ENCODE measurements around the gene SF3B5.

SF3B5 gene

DNA sequence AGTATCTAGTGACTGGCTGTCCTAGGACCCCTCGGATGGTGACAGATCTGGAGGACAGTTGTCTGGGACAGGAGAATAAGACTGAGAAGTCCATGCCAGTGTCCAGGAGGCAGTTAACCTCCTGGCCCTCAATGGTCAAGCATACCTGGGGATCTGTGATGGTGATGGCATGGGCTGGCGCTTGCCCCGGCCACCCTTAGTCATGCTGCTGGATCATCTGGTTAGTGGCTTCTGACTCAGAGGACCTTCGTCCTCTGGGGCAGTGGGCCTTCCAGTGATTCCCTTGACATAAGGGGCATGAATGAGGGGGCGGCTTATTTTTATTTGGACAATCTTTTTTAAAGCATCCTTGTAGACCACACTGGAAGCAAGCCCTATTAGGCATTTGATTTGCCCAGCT lies 24.0 kb upstream of the SF3B5 start:
- Histone ChIP-seq H2AK5ac (ENCODE audit: low read length) (no peak overlapping the region), H3K79me1 (ENCODE audit: low read length) (no peaks in the 10 kb centered on the region), H3K79me2 (ENCODE audit: control insufficient read depth, insufficient read depth, low read length) (no peaks in the 10 kb centered on the region), H3K27ac (ENCODE audit: low read depth, low read length) (no peak overlapping the region), H3K56ac (ENCODE audit: low read length) (no peak overlapping the region), H3K23ac (ENCODE audit: low read length) (no peak overlapping the region), H2BK120ac (ENCODE audit: low read depth, low read length) (no peak overlapping the region), H2BK5ac (ENCODE audit: low read length) (no peak overlapping the region), H3K4me1 (ENCODE audit: control insufficient read depth, low read depth, low read length) (no peaks in the 10 kb centered on the region), H4K5ac (ENCODE audit: low read length) (no peak overlapping the region), H3K4me2 (ENCODE audit: low read length) (no peak overlapping the region), H4K8ac (ENCODE audit: low read depth, low read length) (no peak overlapping the region), H2BK15ac (replicated peaks; ENCODE audit: low read depth) (no peak overlapping the region), H3K4ac (ENCODE audit: low read depth, low read length) (no peak overlapping the region), H3K36me3 (ENCODE audit: control insufficient read depth, insufficient read depth, low read length) (no peaks in the 10 kb centered on the region), H3K4me3 (ENCODE audit: low read length) (no peak overlapping the region), H3K9ac (ENCODE audit: low read length) (no peak overlapping the region), H3K27me3 (ENCODE audit: insufficient read depth, low read length, poor library complexity) (no peaks in the 10 kb centered on the region), H3K18ac (ENCODE audit: low read length) (no peak overlapping the region)
- WGBS (ENCODE audit: extremely low coverage, insufficient coverage, low lambda C conversion rate) = no CpG with 5 or more reads among the region's 5 CpGs
- no peak for DNase-seq

DNA sequence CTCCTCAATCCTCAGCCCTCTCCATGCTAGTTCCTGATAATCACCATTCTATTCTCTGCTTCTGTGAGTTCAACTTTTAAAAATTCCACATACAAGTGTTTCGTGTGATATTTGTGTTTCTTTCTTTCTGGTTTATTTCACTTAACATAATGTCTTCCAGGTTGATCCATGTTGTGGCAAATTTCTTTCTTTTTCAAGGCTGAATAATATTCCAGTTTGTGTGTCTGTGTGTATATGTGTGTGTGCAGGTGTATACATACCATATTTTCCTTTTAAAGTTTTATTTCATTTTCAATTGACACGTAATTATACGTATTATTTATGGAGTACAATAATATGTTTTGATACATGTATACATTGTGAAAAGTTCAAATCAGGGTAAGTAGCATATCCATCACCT lies 19.8 kb upstream of the SF3B5 start:
- H2BK15ac ChIP-seq (replicated peaks; ENCODE audit: low read depth) = no peak overlapping the region
- no peak overlapping the region for H2BK5ac ChIP-seq (ENCODE audit: low read length)
- no CpG with 5 or more reads among the region's 3 CpGs for WGBS (ENCODE audit: extremely low coverage, insufficient coverage, low lambda C conversion rate)
- no peak overlapping the region for H3K4me3 ChIP-seq (ENCODE audit: low read length)
- no peak overlapping the region for H3K23ac ChIP-seq (ENCODE audit: low read length)
- H3K4ac ChIP-seq (ENCODE audit: low read depth, low read length) = no peak overlapping the region
- no peak overlapping the region for H3K56ac ChIP-seq (ENCODE audit: low read length)
- DNase-seq = no peak
- no peak overlapping the region for H4K8ac ChIP-seq (ENCODE audit: low read depth, low read length)
- H4K5ac ChIP-seq (ENCODE audit: low read length) = no peak overlapping the region
- H3K27ac ChIP-seq (ENCODE audit: low read depth, low read length) = no peak overlapping the region
- H3K9ac ChIP-seq (ENCODE audit: low read length) = no peak overlapping the region
- no peaks in the 10 kb centered on the region for H3K4me1 ChIP-seq (ENCODE audit: control insufficient read depth, low read depth, low read length)
- no peak overlapping the region for H2BK120ac ChIP-seq (ENCODE audit: low read depth, low read length)
- H3K36me3 ChIP-seq (ENCODE audit: control insufficient read depth, insufficient read depth, low read length) = no peaks in the 10 kb centered on the region
- no peak overlapping the region for H3K4me2 ChIP-seq (ENCODE audit: low read length)
- no peaks in the 10 kb centered on the region for H3K79me1 ChIP-seq (ENCODE audit: low read length)
- H3K27me3 ChIP-seq (ENCODE audit: insufficient read depth, low read length, poor library complexity) = no peaks in the 10 kb centered on the region
- no peaks in the 10 kb centered on the region for H3K79me2 ChIP-seq (ENCODE audit: control insufficient read depth, insufficient read depth, low read length)
- no peak overlapping the region for H3K18ac ChIP-seq (ENCODE audit: low read length)
- H2AK5ac ChIP-seq (ENCODE audit: low read length) = no peak overlapping the region

DNA sequence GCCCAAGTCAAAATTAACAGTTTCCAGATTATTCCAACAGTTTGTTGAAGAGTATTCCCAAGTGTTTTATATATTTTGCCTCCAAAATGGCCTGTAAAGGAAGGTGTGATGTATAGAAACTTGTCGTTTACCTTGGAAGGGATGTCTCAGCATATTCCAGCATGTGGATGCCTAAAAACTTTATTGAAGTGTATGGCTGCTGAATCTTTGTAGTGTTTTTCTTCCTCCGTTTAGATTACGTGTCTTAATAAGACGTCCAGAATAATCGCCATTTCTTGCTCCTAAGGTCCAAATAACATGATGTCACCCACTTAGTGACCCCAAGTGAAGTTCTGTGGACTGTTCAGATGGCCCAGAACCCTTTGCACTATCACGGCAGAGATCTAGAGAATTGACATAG lies 18.0 kb upstream of the SF3B5 start:
- H3K4ac ChIP-seq (ENCODE audit: low read depth, low read length) = no peak overlapping the region
- no CpG with 5 or more reads among the region's 6 CpGs for WGBS (ENCODE audit: extremely low coverage, insufficient coverage, low lambda C conversion rate)

DNA sequence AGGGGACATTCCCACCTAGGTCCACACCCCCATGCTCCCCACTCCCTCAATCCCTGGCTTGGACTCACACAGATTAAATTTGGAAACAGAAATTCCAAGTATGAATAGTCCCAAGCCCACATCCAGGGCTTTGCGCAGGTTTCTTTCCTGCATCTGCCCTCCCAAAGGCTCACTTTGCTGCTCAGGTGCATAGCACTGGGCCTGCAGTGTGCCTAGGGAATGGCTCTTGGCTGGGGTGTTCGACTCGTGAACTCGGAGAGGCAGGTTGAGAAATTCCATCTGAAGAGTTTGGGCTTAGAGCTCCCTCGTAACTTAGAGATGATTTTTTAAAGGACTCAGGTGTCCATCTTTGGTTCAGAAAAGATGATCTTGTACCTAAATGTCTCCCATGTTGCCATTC lies 14.8 kb upstream of the SF3B5 start:
- no peak overlapping the region for H3K4me3 ChIP-seq (ENCODE audit: low read length)
- H3K36me3 ChIP-seq (ENCODE audit: control insufficient read depth, insufficient read depth, low read length) = no peaks in the 10 kb centered on the region
- H4K5ac ChIP-seq (ENCODE audit: low read length) = no peak overlapping the region
- DNase-seq = no peak
- H4K8ac ChIP-seq (ENCODE audit: low read depth, low read length) = no peak overlapping the region
- H3K56ac ChIP-seq (ENCODE audit: low read length) = no peak overlapping the region
- H3K4ac ChIP-seq (ENCODE audit: low read depth, low read length) = no peak overlapping the region
- H3K27ac ChIP-seq (ENCODE audit: low read depth, low read length) = no peak overlapping the region
- H2BK15ac ChIP-seq (replicated peaks; ENCODE audit: low read depth) = no peak overlapping the region
- no peak overlapping the region for H3K4me2 ChIP-seq (ENCODE audit: low read length)
- no CpG with 5 or more reads among the region's 5 CpGs for whole genome bisulfite sequencing (ENCODE audit: extremely low coverage, insufficient coverage, low lambda C conversion rate)
- no peaks in the 10 kb centered on the region for H3K79me2 ChIP-seq (ENCODE audit: control insufficient read depth, insufficient read depth, low read length)
- no peak overlapping the region for H2BK5ac ChIP-seq (ENCODE audit: low read length)
- H3K18ac ChIP-seq (ENCODE audit: low read length) = no peak overlapping the region
- H3K4me1 ChIP-seq (ENCODE audit: control insufficient read depth, low read depth, low read length) = no peaks in the 10 kb centered on the region
- H3K9ac ChIP-seq (ENCODE audit: low read length) = no peak overlapping the region
- no peak overlapping the region for H2BK120ac ChIP-seq (ENCODE audit: low read depth, low read length)
- H3K79me1 ChIP-seq (ENCODE audit: low read length) = no peaks in the 10 kb centered on the region
- no peak overlapping the region for H3K23ac ChIP-seq (ENCODE audit: low read length)
- no peak overlapping the region for H2AK5ac ChIP-seq (ENCODE audit: low read length)
- H3K27me3 ChIP-seq (ENCODE audit: insufficient read depth, low read length, poor library complexity) = no peaks in the 10 kb centered on the region

More for the DNA sequence above, 18.0 kb upstream of the SF3B5 start:
- no peaks in the 10 kb centered on the region for H3K4me1 ChIP-seq (ENCODE audit: control insufficient read depth, low read depth, low read length)
- H3K4me3 ChIP-seq (ENCODE audit: low read length) = no peak overlapping the region
- H3K56ac ChIP-seq (ENCODE audit: low read length) = no peak overlapping the region
- no peak overlapping the region for H4K8ac ChIP-seq (ENCODE audit: low read depth, low read length)
- H3K36me3 ChIP-seq (ENCODE audit: control insufficient read depth, insufficient read depth, low read length) = no peaks in the 10 kb centered on the region
- H4K5ac ChIP-seq (ENCODE audit: low read length) = no peak overlapping the region
- H3K79me1 ChIP-seq (ENCODE audit: low read length) = no peaks in the 10 kb centered on the region
- no peak overlapping the region for H2BK5ac ChIP-seq (ENCODE audit: low read length)
- H3K9ac ChIP-seq (ENCODE audit: low read length) = no peak overlapping the region
- no peak overlapping the region for H3K18ac ChIP-seq (ENCODE audit: low read length)
- no peak overlapping the region for H2BK15ac ChIP-seq (replicated peaks; ENCODE audit: low read depth)
- H3K4me2 ChIP-seq (ENCODE audit: low read length) = no peak overlapping the region
- no peak for DNase-seq
- no peak overlapping the region for H3K23ac ChIP-seq (ENCODE audit: low read length)
- no peak overlapping the region for H2BK120ac ChIP-seq (ENCODE audit: low read depth, low read length)
- H3K27ac ChIP-seq (ENCODE audit: low read depth, low read length) = no peak overlapping the region
- H2AK5ac ChIP-seq (ENCODE audit: low read length) = no peak overlapping the region
- no peaks in the 10 kb centered on the region for H3K27me3 ChIP-seq (ENCODE audit: insufficient read depth, low read length, poor library complexity)
- no peaks in the 10 kb centered on the region for H3K79me2 ChIP-seq (ENCODE audit: control insufficient read depth, insufficient read depth, low read length)

DNA sequence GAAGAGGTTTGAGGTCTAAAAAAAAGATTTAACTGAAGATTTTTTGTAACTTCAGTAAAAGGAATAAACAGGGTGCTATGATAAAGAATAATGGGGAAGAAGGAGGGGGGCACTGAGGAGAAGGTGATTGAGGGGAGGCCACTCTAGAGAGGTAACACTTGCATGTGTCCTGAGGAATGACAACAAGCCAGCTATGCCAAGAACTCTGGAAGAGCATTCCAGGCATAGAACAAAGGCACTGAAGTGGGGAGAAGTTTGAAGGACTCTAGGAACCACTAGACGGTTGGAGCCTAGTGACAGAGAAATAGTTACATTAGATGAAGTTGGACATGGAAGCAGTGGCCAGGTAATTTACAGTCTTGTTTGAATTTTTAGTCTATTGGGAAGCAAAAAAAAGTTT lies 10.8 kb upstream of the SF3B5 start:
- Histone ChIP-seq H3K23ac (ENCODE audit: low read length) (no peak overlapping the region), H3K4me2 (ENCODE audit: low read length) (no peak overlapping the region), H3K36me3 (ENCODE audit: control insufficient read depth, insufficient read depth, low read length) (no peaks in the 10 kb centered on the region), H3K56ac (ENCODE audit: low read length) (no peak overlapping the region), H3K4ac (ENCODE audit: low read depth, low read length) (no peak overlapping the region), H3K18ac (ENCODE audit: low read length) (no peak overlapping the region), H3K27ac (ENCODE audit: low read depth, low read length) (no peak overlapping the region), H4K8ac (ENCODE audit: low read depth, low read length) (no peak overlapping the region), H3K4me1 (ENCODE audit: control insufficient read depth, low read depth, low read length) (no peaks in the 10 kb centered on the region), H3K9ac (ENCODE audit: low read length) (no peak overlapping the region), H3K27me3 (ENCODE audit: insufficient read depth, low read length, poor library complexity) (no peaks in the 10 kb centered on the region), H3K79me1 (ENCODE audit: low read length) (no peaks in the 10 kb centered on the region), H2BK5ac (ENCODE audit: low read length) (no peak overlapping the region), H3K4me3 (ENCODE audit: low read length) (no peak overlapping the region), H2BK15ac (replicated peaks; ENCODE audit: low read depth) (no peak overlapping the region), H3K79me2 (ENCODE audit: control insufficient read depth, insufficient read depth, low read length) (no peaks in the 10 kb centered on the region), H4K5ac (ENCODE audit: low read length) (no peak overlapping the region), H2AK5ac (ENCODE audit: low read length) (no peak overlapping the region), H2BK120ac (ENCODE audit: low read depth, low read length) (no peak overlapping the region)
- DNase-seq = peak; percentile 82
- no CpG with 5 or more reads among the region's 1 CpG for WGBS (ENCODE audit: extremely low coverage, insufficient coverage, low lambda C conversion rate)

DNA sequence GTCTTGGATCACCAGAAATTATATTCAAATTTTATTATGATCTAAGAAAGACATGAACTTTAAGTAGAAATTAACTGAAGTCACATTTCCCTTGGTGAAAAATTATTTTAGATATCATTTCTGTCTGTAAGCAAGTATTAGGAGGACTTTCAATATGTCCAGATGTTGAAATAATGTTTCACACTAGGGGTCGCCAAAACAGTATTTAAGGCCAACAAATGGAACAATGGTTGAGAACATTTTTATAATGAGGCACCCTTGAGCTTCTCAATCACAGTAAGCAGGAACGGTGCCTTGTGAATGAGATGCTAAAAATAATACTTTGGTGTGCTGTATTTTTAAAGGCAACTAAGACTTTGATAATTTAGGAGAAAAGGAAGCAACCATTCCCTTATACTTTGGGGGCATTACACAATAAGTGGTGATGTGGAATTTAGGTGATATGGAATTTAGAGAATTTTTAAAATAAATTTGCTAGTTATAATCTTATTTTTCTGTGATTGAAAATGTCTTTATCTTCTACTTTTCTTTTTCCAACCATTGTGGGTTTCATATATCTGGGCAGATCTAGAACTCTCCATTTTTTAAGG lies 9.6 kb upstream of the SF3B5 start:
- Histone ChIP-seq H3K36me3 (ENCODE audit: control insufficient read depth, insufficient read depth, low read length) (no peaks in the 10 kb centered on the region), H3K4me2 (ENCODE audit: low read length) (no peak overlapping the region), H3K9ac (ENCODE audit: low read length) (no peak overlapping the region), H2BK5ac (ENCODE audit: low read length) (no peak overlapping the region), H4K8ac (ENCODE audit: low read depth, low read length) (no peak overlapping the region), H4K5ac (ENCODE audit: low read length) (no peak overlapping the region), H2BK15ac (replicated peaks; ENCODE audit: low read depth) (no peak overlapping the region), H2AK5ac (ENCODE audit: low read length) (no peak overlapping the region), H3K23ac (ENCODE audit: low read length) (no peak overlapping the region), H2BK120ac (ENCODE audit: low read depth, low read length) (no peak overlapping the region), H3K18ac (ENCODE audit: low read length) (no peak overlapping the region), H3K4ac (ENCODE audit: low read depth, low read length) (no peak overlapping the region), H3K79me2 (ENCODE audit: control insufficient read depth, insufficient read depth, low read length) (no peaks in the 10 kb centered on the region), H3K56ac (ENCODE audit: low read length) (no peak overlapping the region), H3K27ac (ENCODE audit: low read depth, low read length) (no peak overlapping the region), H3K79me1 (ENCODE audit: low read length) (no peaks in the 10 kb centered on the region), H3K27me3 (ENCODE audit: insufficient read depth, low read length, poor library complexity) (no peaks in the 10 kb centered on the region), H3K4me3 (ENCODE audit: low read length) (no peak overlapping the region), H3K4me1 (ENCODE audit: control insufficient read depth, low read depth, low read length) (no peaks in the 10 kb centered on the region)
- no CpG with 5 or more reads among the region's 2 CpGs for WGBS (ENCODE audit: extremely low coverage, insufficient coverage, low lambda C conversion rate)
- DNase-seq = peak; percentile 73
